GM19023 (cell line): ENCODE measurements around the gene GDE1.

ENCODE experiments used
- ATAC-seq: cut with Tn5 transposase; IDR thresholded peaks from one replicate; pipeline ENCODE4 v1.9.1; 2021; ENCODE audit warnings: mild to moderate bottlenecking, moderate library complexity; ENCODE audit not compliant: unreplicated experiment

GDE1 gene

DNA sequence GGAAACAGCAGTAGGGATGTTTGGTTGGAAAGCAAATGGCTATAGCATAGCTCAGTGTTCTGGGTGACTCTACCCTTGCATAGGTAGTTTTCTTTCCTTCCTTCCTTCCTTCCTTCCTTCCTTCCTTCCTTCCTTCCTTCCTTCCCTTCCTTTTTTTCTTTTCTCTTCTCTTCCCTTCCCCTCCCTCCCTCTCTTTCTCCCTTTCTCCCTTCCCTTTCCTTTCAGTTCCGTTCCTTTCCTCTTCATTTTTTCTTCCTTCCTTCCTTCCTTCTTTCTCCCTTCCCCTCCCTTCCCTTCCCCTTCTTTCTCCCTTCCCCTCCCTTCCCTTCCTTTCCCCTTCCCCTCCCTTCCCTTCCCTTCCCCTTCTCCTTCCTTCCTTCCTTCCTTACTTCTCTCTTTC is 31.3 kb downstream of the GDE1 start:
- no peak for ATAC-seq

DNA sequence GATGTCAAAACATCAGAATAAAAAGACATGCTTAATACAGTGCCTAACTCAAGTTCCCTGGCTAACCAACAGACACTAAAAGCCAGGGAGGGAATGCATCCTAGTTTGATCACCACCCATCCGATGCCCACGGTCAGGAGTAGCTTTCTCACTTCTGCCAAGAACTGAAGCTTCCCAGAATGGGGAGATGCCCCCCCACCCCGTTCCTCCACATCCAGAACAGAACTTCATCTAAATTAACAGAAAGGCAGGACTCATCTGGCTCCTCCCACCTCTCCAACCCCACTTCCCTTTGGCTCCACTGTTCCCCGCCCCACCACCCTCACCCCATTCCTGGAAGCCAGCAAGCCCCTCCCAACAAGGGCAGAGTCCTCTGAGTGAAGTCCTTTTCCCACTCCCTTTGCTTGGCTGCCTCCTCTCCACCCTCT is 33.7 kb downstream of the GDE1 start:
- no peak for ATAC-seq

DNA sequence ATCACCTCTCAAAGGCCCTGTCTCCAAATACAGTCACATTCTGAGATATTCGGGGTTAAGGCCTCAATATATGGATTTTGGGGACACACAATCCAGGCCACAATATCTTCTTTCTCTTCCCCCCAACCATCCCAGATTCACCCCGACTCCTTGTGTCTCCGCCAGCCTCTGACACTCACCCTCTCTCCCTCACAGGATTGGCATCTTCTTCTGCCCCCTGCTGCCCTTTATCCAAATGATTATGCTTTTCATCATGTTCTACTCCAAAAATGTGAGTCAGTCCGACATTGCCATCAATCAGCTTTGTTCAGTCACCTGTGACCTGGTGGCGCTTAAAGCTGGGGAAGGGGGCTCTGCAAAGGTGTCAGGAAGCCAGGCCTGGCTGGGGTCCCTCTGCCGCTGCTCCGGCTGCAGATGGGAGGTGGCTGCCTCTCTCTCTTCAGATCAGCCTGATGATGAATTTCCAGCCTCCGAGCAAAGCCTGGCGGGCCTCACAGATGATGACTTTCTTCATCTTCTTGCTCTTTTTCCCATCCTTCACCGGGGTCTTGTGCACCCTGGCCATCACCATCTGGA is 35.1 kb downstream of the GDE1 start:
- ATAC-seq = no peak

DNA sequence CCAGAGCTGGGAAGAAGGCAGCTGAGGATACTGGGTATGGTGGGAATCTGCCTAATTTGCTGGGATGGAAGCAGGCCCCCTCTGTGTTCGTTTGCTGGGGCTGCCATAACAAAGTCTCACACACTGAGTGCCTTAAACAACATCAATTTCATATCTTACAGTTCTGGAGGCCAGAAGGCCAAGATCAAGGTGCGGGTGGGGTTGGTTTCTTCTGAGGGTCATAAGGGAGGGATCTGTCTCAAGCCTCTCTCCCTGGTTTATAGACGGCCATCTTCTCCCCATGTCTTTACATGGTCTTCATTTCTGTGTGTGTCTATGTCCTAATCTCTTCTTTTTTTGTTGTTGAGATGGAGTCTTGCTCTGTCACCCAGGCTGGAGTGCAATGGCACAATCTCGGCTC is 35.8 kb downstream of the GDE1 start:
- ATAC-seq = no peak

DNA sequence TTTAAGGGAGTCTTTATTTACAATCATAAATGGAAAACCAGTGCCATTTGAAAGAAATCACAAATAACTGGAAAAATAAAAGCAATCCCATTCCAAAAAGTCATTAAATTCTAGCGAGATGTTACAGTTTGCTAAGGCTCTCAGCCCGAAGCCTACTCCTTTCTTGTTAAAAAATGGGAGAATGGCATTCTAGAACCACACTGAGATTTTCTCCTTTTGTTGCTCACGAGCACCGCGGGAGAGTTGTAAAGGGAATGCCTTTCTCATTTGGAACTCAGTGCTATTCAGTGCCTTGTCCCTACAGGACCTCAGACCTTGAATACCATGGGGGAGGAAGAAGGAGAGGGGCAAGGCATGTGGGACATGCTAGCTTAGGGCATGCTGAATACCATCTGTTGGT is 36.3 kb downstream of the GDE1 start:
- ATAC-seq = no peak

DNA sequence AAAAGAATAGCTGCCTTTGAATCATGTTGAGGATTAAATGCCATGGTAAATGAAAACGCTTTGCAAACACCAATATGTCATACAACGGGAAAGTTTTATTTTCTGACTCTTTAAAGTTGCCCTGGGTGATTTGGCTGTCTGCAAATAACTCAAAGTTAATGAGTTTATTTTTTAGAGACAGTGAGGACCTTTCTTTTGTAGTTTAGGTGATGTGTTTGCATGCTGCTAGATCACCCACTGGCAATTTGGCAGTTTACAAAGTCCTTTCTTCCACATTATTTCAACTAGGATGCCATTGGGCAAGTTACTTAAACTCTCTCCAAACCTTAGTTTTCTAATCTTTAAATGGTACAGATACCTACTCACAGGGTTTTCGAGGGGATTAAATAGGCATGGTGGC is 37.8 kb downstream of the GDE1 start:
- no peak for ATAC-seq

DNA sequence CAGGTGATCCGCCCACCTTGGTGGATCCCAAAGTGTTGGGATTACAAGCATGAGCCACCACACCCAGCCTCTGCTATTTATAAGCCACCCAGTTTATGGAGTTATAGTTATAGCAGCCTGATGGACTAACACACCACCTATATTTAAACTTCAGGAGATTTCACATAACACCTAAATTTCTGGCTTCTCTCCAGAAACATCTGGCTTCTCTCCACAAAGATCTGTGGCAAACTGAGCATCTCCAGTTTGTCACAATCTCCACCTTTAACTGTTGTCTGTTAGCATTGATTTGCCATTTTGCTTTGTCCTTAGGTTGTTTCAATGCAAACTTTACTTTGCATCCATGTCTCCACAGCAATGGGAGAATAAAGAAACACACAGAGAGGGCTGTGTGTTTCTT is 39.6 kb downstream of the GDE1 start:
- ATAC-seq = no peak

DNA sequence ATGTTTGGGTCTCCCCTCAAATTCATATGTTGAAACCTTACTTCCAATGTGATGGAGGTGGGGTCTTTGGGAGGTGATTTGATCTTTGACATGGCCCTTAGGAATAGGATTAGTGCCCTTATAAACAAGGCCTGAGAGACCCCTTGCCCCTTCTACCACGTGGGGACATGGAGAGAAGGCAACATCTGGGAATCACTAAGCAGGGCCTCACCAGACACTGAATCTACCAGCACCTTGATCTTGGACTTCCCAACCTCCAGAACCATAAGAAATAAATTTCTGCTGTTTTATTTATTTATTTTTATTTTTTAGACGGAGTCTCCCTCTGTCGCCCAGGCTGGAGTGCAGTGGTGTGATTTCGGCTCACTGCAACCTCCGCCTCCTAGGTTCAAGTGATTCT is 40.1 kb downstream of the GDE1 start:
- no peak for ATAC-seq

DNA sequence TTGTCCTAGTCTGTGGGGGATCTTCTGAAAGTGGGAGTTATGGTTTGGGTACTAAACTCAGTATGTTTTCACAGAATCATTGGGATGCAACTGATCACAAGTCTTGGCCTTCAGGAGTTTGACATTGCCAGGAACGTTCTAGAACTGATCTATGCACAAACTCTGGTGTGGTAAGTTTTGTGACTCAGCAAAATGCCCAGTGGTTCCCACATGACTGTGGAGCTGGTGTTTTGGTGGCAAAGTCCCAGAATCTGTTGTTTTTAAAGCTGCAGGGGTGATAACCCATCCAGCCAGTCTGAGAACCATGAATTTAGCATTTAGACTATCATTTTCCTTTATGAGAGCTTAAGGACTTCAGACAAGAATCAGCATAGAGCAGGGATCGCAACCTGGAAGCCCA is 40.6 kb downstream of the GDE1 start:
- no peak for ATAC-seq

DNA sequence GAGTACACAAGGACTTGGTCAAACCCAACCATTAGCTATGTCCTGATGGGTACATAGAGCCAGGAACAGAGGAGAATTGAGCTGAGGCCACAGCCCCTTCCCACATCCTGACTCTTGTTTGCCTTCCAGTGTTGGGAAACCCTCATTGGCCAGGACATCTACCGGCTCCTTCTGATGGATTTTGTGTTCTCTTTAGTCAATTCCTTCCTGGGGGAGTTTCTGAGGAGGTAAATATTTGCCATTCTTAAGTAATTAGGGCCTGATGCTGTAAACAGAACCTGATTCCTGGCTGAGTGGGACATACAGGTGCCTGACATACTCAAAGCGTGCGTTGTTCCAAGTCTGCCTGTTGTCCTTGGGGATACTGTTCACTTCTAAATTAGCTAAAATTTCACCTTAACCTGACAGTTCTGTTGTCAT is 42.6 kb downstream of the GDE1 start:
- no peak for ATAC-seq

DNA sequence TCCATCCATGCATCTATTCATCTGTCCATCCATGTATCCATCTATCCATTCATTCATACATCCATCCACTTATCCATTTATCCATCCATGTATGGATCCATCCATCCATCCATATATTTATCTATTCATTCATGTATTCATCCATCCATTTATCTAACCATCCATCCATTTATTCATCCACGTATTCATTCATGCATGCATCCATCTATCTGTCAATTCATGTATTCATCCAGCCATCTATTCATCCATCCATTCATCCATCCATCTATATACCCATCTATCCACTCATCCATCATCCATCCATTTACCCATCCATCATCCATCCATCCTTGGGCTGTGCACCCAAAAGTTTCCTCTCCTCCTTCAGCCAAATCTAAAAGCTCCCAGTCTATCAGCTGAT is 43.4 kb downstream of the GDE1 start:
- no peak for ATAC-seq

DNA sequence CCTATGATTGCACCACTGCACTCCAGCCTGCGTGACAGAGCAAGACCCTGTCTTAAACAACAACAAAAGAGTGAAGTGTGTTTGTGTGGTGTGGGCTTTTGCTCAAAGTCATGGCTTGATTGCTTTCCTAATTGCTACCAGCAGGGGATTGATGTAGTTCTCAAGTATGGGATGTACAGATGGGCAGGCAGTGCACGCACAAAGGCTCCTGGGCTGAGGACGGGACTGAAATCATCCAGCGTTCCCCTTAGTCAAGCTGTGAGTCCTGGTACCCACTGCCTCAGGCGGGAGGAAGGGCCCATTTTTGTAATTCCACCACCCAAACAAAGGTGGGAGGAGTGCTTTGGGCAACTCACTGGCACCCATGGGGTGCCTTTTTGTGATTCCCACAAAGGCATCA is 47.3 kb downstream of the GDE1 start:
- ATAC-seq = no peak

DNA sequence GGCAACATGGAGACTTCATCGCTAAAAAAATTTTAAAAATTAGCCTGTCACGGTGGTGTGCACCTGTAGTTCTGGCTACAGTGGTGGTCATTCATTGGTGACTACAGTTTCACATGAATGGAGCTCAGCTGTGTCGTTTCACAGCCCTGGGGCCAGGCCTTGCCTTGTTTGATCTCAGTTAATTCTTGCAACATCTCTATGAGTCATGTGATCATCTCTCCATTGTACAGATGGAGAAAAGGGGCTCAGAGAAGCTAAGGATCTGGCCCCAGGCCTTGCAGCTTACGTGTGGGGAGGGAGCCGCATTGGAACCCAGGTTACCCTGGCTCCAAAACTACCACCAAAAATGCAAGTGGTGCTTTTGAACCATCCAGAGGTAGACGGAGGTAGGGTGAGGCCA is 49.4 kb downstream of the GDE1 start:
- ATAC-seq = no peak

DNA sequence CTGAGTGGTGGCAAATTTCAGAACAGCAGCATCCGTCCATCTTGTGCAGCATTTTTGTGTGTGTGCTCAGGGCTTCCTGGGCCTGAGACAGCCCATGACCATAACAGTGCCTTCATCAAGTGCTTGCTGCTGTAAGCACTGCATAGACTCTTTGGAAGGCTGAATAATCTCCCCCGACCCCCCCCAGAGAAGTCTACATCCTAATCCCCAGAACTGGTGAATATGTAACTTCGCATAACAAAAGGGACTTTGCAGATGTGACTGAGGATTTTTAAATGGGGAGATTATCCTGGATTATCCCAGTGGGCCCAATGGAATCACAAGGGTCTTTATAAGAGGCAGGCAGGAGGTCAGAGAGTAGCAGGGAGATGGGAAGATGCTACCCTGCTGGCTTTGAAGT is 53.6 kb downstream of the GDE1 start:
- no peak for ATAC-seq

DNA sequence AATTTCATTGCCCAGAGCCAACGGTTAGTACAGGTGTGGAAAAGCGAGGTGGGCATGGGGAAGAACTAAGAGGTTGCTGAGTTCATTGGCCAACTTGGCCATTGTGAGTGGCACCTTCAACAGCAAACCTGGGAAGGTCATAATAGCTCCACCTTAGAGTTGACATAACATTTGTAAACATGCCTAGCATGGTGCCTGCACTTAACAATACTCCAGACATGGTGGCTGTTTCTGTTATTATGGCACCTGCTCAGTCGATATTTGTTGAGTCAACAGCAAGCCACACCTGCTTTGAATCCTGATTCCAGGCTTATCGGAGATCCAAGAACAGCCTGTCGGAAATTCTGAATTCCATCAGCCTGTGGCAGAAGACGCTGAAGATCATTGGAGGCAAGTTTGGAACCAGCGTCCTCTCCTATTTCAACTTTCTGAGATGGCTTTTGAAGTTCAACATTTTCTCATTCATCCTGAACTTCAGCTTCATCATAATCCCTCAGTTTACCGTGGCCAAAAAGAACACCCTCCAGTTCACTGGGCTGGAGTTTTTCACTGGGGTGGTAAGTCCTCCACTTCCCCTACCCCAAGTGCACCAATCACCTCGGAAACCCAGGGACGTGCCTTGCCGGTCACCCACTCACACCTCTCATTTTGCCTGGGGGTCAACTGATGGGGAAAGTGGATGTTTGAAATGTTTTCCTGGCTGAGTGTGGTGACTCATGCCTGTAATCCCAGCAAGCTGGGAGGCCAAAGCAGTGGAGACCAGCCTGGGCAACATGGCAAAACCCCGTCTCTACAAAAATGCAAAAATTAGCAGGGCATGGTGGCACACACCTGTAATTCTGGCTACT is 58.2 kb downstream of the GDE1 start:
- ATAC-seq = no peak

DNA sequence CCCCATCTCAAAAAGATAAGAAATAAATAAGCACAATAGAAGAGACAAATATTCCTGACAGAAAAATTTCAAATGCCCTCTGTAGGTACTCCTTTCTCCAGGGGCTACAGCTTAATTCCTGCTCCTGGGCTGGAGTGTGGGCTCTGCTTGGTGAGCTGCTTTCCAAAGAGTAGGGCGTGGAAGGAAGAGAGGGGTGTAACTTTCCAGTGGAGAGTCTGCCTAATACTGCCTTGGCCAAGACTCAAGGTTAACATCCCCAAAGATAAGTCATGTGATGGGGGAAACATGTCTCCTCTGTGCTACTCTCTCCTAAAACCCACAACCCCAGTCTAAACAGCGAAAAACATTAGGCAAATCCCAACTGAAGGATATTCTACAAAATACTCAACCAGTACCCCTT is 61.5 kb downstream of the GDE1 start:
- no peak for ATAC-seq

DNA sequence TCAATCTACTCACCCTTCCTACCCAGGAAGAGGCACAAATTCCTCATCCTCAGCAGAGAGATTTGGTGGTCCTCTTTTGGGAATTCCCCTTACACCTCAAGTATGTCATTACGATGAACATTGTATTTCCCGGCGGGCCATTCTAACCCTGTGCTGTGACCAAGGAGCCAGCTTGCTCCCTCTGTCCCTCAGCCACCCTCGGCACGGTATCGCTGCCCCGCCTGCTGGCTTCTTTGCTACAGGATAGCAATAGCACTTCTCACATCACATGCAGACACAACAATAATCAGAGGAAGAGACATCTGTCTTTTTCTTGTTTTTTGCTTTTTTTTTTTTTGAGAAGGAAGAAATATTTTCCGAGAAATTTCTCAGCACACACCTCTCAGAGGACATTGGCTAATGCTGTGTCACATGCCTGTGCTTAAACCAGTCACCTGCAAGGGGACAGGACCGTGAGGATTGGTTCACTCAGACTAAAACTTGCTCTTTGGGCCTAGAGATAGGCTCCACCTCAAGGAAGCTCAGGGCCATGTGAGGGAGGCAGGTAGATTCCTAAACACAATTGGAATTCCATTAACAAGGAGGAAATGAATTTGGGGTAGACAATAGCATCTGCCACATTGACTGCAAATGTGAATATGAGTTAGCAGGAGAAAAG is 63.0 kb downstream of the GDE1 start:
- ATAC-seq = no peak
